ENCODE measurements around the gene CEMIP. TPM values are rescaled to one million over a fixed set of nuclear protein-coding genes. Genes with fewer than 3 reads are reported as not detected.
A peak's percentile ranks its signal among the peaks of the same experiment; 100 is the strongest.

The CEMIP gene
- total RNA-seq, 1 donor from 2014 or later, result 5.3 TPM

GRCh38 chr15:80873366-80873952 is 94.3 kb downstream of the CEMIP start:
- Histone ChIP-seq H3K36me3 (ENCODE audit: control insufficient read depth, insufficient read depth, low read length) (no peaks in the 10 kb centered on the region), H3K27me3 (ENCODE audit: control insufficient read depth, insufficient read depth, low read length) (no peaks in the 10 kb centered on the region), H3K4me3 (ENCODE audit: low read depth, low read length) (no peak overlapping the region)
- peak; percentile 66 for FAIRE-seq
- no peak for DNase-seq (ENCODE audit: low read depth)
- no peak for TF ChIP-seq CTCF (IDR thresholded peaks at IDR 0.05; ENCODE audit: insufficient read depth, low read length, severe bottlenecking)

DNA sequence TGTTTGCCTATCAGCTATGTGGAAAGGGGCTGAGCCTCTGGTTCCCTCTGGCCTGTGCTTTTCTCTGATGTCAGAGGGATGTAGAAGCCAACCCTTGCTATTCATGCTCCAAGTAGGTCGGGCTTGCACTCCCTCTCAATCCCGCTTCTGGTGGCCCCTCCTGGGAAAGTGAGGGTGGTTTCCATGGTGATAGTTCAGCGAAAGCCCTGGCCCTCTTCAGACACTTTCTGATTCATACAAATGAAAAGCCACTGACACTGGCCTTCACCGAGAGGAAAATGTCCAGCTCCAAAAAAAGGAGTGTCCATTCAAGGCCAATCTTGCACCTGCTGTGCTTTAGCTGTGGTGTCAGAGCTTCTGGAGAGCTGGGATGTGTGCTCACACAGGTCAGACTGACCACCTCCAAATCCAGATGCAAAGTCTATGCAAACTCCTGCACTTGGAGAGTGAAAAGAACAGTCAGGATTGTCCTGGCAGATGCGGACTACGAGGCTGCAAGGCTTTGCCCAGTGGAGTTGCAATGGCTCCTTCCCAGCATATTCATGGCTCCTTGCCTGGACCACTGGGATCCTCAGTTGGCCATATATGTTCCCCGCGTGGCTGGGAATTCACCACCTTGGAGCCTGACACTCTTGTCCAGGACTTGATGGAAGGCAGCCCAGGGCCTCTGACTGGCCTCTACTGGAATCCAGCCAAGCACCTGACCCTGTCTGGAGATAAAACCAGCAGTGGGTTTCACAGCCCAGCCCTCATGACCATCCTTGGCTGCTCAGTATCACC is 96.6 kb downstream of the CEMIP start:
- no peaks in the 10 kb centered on the region for H3K27me3 ChIP-seq (ENCODE audit: control insufficient read depth, insufficient read depth, low read length)
- no peak overlapping the region for H3K4me3 ChIP-seq (ENCODE audit: low read depth, low read length)
- no peak for DNase-seq (ENCODE audit: low read depth)
- no peak for FAIRE-seq
- H3K36me3 ChIP-seq (ENCODE audit: control insufficient read depth, insufficient read depth, low read length), result no peaks in the 10 kb centered on the region
- TF ChIP-seq CTCF (IDR thresholded peaks at IDR 0.05; ENCODE audit: insufficient read depth, low read length, severe bottlenecking), result no peak

- Histone ChIP-seq H3K4me3 (ENCODE audit: low read depth, low read length) (no peak overlapping the region), H3K27me3 (ENCODE audit: control insufficient read depth, insufficient read depth, low read length) (no peaks in the 10 kb centered on the region), H3K36me3 (ENCODE audit: control insufficient read depth, insufficient read depth, low read length) (no peaks in the 10 kb centered on the region)
- TF ChIP-seq CTCF (IDR thresholded peaks at IDR 0.05; ENCODE audit: insufficient read depth, low read length, severe bottlenecking), result no peak
- no peak for DNase-seq (ENCODE audit: low read depth)
- FAIRE-seq, result no peak
Observed at GRCh38 chr15:80876348-80876674, 97.1 kb downstream of the CEMIP start.

DNA sequence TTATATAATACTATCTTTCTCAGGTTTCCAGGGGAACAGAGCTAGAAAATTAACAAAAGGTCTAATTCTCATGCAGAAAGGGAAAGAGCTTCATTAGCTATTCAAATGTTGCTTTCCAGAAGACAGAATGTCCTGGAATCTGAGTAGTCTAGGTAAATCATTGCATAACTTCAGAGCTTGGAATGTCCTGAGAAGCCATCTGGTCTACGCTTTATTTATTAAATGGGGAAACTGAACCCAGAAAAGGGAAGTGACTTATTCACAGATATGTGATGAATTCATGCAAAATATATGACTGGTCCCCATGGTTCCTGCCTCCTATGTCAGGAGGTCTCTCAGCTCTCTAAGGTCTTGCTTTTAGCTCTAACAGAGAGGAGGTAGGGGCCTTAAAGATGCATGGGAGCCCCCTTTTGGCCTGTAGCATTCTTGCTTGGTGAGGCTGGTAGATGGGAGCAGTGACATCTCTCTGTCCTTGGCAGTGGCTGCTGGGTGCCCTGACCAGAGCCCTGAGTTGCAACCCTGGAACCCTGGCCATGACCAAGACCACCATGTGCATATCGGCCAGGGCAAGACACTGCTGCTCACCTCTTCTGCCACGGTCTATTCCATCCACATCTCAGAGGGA is 99.2 kb downstream of the CEMIP start:
- no peak for TF ChIP-seq CTCF (IDR thresholded peaks at IDR 0.05; ENCODE audit: insufficient read depth, low read length, severe bottlenecking)
- FAIRE-seq (no peak), DNase-seq (ENCODE audit: low read depth) (no peak)
- Histone ChIP-seq H3K4me3 (ENCODE audit: low read depth, low read length) (no peak overlapping the region), H3K36me3 (ENCODE audit: control insufficient read depth, insufficient read depth, low read length) (no peaks in the 10 kb centered on the region), H3K27me3 (ENCODE audit: control insufficient read depth, insufficient read depth, low read length) (no peaks in the 10 kb centered on the region)

- Histone ChIP-seq H3K27me3 (ENCODE audit: control insufficient read depth, insufficient read depth, low read length) (no peaks in the 10 kb centered on the region), H3K4me3 (ENCODE audit: low read depth, low read length) (no peak overlapping the region), H3K36me3 (ENCODE audit: control insufficient read depth, insufficient read depth, low read length) (no peaks in the 10 kb centered on the region)
- DNase-seq (ENCODE audit: low read depth), result no peak
- peak; percentile 75 for FAIRE-seq
- no peak for TF ChIP-seq CTCF (IDR thresholded peaks at IDR 0.05; ENCODE audit: insufficient read depth, low read length, severe bottlenecking)
Observed at GRCh38 chr15:80878867-80879250, 99.7 kb downstream of the CEMIP start.

All from bronchial epithelial cell (primary cell).